ENCODE measurements around the gene PHACTR1. TPM values are rescaled to one million over a fixed set of nuclear protein-coding genes. Genes with fewer than 3 reads are reported as not detected.

The PHACTR1 gene
- total and polyA plus RNA-seq, 2 of the 4 experiments (the other 2 are of a cell fraction): not detected

DNA sequence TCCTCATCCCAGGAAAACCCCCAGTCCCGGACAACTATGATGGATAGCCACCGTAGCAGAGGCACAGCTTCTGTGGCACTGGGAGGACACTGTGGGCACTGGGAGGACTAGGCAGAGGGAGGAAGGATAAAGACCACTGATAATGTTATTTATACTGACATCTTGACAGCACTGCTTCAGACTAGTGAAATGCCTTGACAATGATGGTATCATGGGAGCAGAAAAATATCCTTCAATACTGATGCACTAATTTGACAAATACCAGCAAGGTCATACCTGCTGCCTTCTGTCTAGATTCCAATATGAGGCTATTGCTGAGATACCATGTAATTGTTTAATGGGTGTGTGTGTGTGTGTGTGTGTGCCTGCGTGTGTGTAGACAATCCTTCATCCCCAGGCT lies 148.6 kb downstream of the PHACTR1 start:
- no TSS peak for BruUV-seq (replicated peaks)
- Histone ChIP-seq H4K20me1 (ENCODE audit: insufficient read depth, low read length) (no peaks in the 10 kb centered on the region), H3K4ac (ENCODE audit: low read depth, low read length) (no peak overlapping the region), H3K4me1 (ENCODE audit: control insufficient read depth, insufficient read depth, low read length) (no peaks in the 10 kb centered on the region), H3K56ac (ENCODE audit: extremely low read depth, insufficient read depth, low read length) (no peak overlapping the region), H4K91ac (ENCODE audit: insufficient read depth, low read depth, low read length) (no peak overlapping the region), H2AK9ac (replicated peaks; ENCODE audit: low read depth, low read length, poor library complexity) (no peak overlapping the region), H3K9me3 (ENCODE audit: control insufficient read depth, insufficient read depth, low read length) (peaks cover 1% of the 10 kb centered on the region; the same call in 1 of the 2 replicates), H3K79me1 (ENCODE audit: low read depth in 1 of 2, low read length in 2 of 2) (no peaks in the 10 kb centered on the region), H2AFZ (replicated peaks; ENCODE audit: low read length, poor library complexity) (no peak overlapping the region), H2BK120ac (ENCODE audit: low read depth, low read length) (no peak overlapping the region), H3K23ac (ENCODE audit: low read depth, low read length) (no peak overlapping the region), H3K27me3 (ENCODE audit: control insufficient read depth, insufficient read depth, low read length) (no peaks in the 10 kb centered on the region), H2BK15ac (ENCODE audit: low read depth, low read length) (no peak overlapping the region), H3K9me1 (ENCODE audit: insufficient read depth, low read length) (no peaks in the 10 kb centered on the region), H2BK5ac (ENCODE audit: low read depth, low read length, poor library complexity, severe bottlenecking) (no peak overlapping the region), H4K8ac (ENCODE audit: low read depth in 2 of 2, low read length in 2 of 2) (no peak overlapping the region), H3K14ac (replicated peaks; ENCODE audit: low read depth, low read length) (no peak overlapping the region), H3K36me3 (ENCODE audit: control insufficient read depth, insufficient read depth, low read length) (no peaks in the 10 kb centered on the region), H4K5ac (ENCODE audit: low read depth, low read length) (no peak overlapping the region), H3K4me3 (ENCODE audit: insufficient read depth, low read depth, low read length) (no peak overlapping the region), H3K9ac (ENCODE audit: low read depth, low read length) (no peak overlapping the region), H2BK20ac (ENCODE audit: low read depth, low read length) (no peak overlapping the region), H2AK5ac (ENCODE audit: low read depth, low read length) (no peak overlapping the region), H3K18ac (ENCODE audit: low read depth, low read length) (no peak overlapping the region), H3K27ac (ENCODE audit: insufficient read depth, low read length) (no peak overlapping the region), H3K4me2 (ENCODE audit: low read depth, low read length) (no peak overlapping the region)
- ATAC-seq (ENCODE audit: low read depth) (no peak), DNase-seq (no peak)
- dilution Hi-C loops (cut with HindIII; ENCODE audit: low sequenced_read_pairs, unreplicated experiment) (no loop called here), in situ Hi-C loops (cut with MboI; ENCODE audit: low sequenced_read_pairs) (no loop called here), intact Hi-C loops (cut with micrococcal nuclease) (no loop called here)
- ChIA-PET CTCF (no interaction called here), POLR2A (ENCODE audit: unreplicated experiment) (no interaction called here)
- TF ChIP-seq RAD21 (IDR thresholded peaks at IDR 0.05; ENCODE audit: low read length) (no peak), CEBPB (IDR thresholded peaks at IDR 0.05; ENCODE audit: low read depth, low read length) (no peak), MAZ (IDR thresholded peaks at IDR 0.05; ENCODE audit: borderline replicate concordance, low read depth, low read length) (no peak), RFX5 (IDR thresholded peaks at IDR 0.05; ENCODE audit: low read depth, low read length) (no peak)
- WGBS, 2 experiments (ENCODE audit: extremely low coverage in 2 of 2, insufficient read length in 1 of 2): no CpG with 5 or more reads among the region's 3 CpGs
